GM12875 (cell line): Measurements from ENCODE around the gene ISX.

Experiments used
- H3K4me3 ChIP-seq: one replicate; pipeline ENCODE4 v1.5.1; 2011; ENCODE audit warnings: low read depth, low read length, control low read depth
- TF ChIP-seq, protein P1 (sequence below): IDR thresholded peaks from 2 replicates; pipeline ENCODE4 v1.5.1; 2011; ENCODE audit warnings: low read depth, mild to moderate bottlenecking, control low read depth, inconsistent platforms, low read length, moderate library complexity, borderline replicate concordance; ENCODE audit not compliant: insufficient read depth

ISX gene

DNA sequence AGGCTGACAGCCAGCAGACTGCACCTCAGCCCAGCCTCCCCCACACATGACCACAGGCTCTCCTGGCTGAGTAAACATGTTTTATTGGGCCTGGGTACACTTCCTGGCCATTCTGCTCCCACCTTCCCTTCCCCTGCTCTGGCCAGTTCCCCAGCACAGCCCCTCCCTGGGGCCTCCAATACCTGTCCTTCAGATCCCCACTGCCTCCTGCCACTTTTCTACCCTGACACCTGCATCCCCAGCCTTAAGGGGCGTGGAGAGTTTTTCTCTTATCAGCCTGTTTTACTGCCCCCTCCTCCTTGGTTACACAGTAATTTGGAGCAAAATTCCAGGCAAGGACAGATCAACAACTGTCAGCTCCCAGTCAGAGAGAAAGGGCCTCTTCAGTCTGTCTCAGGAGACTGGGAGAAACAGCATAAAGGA lies at the start of gene ISX:
ISX (plus strand) TSS at position 363 of the 423 bp plus-strand sequence. CDS start 930 bp downstream, outside the sequence.
- no peak within 1 kb of the TSS for H3K4me3 ChIP-seq
- TF ChIP-seq, protein P1, sequence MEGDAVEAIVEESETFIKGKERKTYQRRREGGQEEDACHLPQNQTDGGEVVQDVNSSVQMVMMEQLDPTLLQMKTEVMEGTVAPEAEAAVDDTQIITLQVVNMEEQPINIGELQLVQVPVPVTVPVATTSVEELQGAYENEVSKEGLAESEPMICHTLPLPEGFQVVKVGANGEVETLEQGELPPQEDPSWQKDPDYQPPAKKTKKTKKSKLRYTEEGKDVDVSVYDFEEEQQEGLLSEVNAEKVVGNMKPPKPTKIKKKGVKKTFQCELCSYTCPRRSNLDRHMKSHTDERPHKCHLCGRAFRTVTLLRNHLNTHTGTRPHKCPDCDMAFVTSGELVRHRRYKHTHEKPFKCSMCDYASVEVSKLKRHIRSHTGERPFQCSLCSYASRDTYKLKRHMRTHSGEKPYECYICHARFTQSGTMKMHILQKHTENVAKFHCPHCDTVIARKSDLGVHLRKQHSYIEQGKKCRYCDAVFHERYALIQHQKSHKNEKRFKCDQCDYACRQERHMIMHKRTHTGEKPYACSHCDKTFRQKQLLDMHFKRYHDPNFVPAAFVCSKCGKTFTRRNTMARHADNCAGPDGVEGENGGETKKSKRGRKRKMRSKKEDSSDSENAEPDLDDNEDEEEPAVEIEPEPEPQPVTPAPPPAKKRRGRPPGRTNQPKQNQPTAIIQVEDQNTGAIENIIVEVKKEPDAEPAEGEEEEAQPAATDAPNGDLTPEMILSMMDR, result no peak

DNA sequence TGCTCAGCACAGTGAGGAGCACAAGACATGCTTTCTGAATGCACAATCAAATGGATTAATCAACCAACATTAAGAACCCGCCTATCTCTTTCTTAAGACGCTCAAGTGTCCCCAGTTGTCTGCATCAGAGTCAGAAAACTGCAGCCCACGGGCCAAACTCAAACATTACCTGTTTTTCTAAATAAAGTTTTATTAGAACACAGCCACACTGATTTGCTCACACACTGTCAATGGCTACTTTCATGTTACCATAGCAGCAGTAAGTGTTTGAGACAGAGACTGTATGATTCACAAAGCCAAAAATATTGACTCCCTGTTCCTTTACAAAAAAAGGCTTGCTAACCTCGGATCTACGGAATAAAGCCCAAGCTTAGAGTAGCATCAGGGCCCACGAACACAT lies 49.0 kb upstream of the ISX start:
- no peak overlapping the region for H3K4me3 ChIP-seq
- TF ChIP-seq, protein P1, result no peak

DNA sequence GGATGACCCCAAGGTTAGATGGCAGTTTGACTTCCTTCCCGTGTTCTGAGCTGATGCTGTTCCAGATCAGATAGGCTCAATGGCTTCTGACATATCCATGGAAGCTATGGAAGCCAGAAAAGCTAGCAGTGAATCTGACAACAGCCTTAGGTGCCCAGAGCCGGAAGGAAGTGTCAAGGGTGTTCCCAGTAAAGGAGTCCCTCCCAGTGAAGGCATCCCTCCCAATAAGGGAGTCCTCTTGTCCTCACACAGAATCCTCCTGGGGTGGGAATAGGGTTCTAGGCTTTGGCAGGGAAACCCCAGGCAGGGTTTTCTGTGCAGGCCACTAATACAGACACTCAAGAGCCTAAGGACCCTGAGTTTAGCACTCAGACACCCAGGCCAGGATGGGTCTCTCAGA lies 47.0 kb upstream of the ISX start:
- H3K4me3 ChIP-seq, result no peak overlapping the region
- TF ChIP-seq, protein P1, result no peak

DNA sequence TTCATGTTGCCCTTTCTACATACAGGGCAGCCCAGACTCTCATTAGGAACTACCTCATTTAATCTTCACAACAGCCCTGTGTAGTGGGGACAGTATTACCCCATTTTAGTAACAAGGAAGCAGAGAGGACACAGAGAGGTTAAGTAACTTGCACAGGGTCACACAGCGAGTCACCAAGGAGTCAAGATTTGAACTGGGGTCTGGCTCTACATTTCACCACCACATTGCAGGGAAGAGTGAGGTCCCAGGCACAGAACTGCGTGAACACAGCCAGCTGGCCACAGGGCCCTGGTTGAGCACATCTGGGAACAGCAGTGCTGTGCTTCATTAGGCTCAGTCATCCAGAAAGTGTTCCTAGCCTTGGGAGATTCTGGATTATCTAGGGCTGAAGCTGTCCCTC lies 45.4 kb upstream of the ISX start:
- no peak overlapping the region for H3K4me3 ChIP-seq

DNA sequence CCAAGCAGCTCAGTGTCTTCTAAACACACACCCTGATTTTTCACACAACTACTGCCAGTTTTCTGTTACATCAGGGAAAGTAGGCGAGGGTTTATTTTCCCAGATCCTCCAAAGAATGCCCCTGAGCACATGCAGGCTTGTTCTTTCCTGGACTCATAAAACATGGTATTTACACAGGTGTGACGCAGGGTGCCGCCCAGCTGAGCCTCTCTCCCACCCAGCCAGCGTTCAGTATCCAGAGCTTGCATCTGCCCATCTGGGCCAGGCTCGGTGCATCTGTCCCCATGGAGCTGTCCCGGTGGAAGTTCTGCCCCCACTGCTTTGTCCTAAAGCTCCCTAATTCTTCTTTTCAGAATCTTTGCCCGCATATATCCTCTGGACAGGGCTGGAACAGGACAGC lies 44.8 kb upstream of the ISX start:
- H3K4me3 ChIP-seq, result no peak overlapping the region
- TF ChIP-seq, protein P1, result no peak

More for the DNA sequence above, 45.4 kb upstream of the ISX start:
- TF ChIP-seq, protein P1, result no peak

DNA sequence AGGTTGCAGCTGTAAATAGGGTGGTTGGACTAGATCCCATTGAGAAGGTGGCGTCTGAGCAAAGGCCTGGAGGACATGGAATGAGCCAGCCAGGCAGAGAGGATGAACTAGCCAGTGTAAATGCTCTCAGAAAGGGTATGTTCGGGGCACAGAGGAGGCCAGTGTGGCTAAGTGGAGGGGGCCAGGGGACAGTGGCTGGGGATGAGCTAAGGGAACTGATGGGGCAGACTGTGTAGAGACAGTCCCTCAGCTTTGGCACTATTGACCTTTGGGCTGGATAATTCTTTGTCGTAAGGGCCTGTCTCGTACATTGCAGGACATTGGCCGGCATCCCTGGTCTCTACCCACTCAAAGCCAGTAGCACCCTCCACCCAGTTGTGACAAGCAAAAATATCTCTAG lies 43.7 kb upstream of the ISX start:
- TF ChIP-seq, protein P1, result no peak

DNA sequence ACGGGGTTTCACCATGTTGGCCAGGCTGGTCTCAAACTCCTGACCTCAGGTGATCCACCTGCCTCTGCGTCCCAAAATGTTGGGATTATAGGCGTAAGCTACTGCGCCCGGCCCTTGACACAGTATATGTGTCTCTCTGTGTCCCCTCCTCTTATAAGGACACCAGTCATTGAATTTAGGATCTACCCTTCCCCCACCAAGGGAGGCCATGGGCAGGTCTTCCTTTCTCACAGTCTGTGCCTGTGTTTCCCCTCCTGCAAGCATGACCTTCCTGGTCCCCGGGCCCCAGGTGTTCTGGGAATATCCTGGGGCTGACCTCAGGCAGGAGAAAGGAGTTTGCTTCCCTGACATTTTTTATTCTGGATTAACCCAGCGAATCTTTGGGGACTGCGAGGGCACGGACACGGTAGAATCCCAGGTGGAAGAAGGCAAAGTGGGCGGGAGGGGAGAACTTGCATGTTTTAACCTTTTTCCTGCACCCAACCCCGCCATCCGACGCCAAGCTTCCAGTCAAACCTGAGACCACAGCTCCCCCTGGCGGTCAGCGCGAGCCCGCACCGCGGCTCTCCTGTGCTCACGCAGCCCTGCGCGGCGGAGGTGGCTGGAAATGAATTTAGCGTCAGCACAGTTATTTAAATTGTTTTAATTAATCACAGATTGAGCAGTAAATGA lies 42.1 kb upstream of the ISX start:
- TF ChIP-seq, protein P1, result peak; percentile 88

More for the DNA sequence above, 43.7 kb upstream of the ISX start:
- no peak overlapping the region for H3K4me3 ChIP-seq

More for the DNA sequence above, 42.1 kb upstream of the ISX start:
- no peak overlapping the region for H3K4me3 ChIP-seq
